ENCODE results near the gene CYP2J2. TPM values are rescaled to one million over a fixed set of nuclear protein-coding genes. Genes with fewer than 3 reads are reported as not detected.
A peak's percentile ranks its signal among the peaks of the same experiment; 100 is the strongest.
"Not testable (repeated sequence)": the region's sequence is repeated elsewhere in the genome, so short reads cannot be mapped to it uniquely, and the experiment has no call there.

Gene CYP2J2
- total RNA-seq, 1 donor from 2014 or later, result 91.7 TPM

GRCh38 chr1:59928996-59929395, 2.4 kb upstream of the CYP2J2 start:
- no peak for TF ChIP-seq CTCF (IDR thresholded peaks at IDR 0.05; ENCODE audit: borderline replicate concordance)
- H3K36me3 ChIP-seq, result no peaks in the 10 kb centered on the region
- DNase-seq, result no peak
- no peak overlapping the region for H3K4me3 ChIP-seq
- no peak overlapping the region for H3K27ac ChIP-seq (replicated peaks)
- peaks cover 50% of the 10 kb centered on the region for H3K27me3 ChIP-seq (ENCODE audit: low read depth)
- intact Hi-C loops (cut with micrococcal nuclease), result no loop called here
- peaks cover 18% of the 10 kb centered on the region for H3K9me3 ChIP-seq (replicated peaks)
- H3K4me1 ChIP-seq, result peaks cover 9% of the 10 kb centered on the region

- H3K4me1 ChIP-seq, result peaks cover 9% of the 10 kb centered on the region
- H3K4me3 ChIP-seq, result peak overlapping the region; percentile 72
- no peak for DNase-seq
- no peak for TF ChIP-seq CTCF (IDR thresholded peaks at IDR 0.05; ENCODE audit: borderline replicate concordance)
- H3K27me3 ChIP-seq (ENCODE audit: low read depth), result peaks cover 50% of the 10 kb centered on the region
- H3K36me3 ChIP-seq, result no peaks in the 10 kb centered on the region
- H3K9me3 ChIP-seq (replicated peaks), result peaks cover 24% of the 10 kb centered on the region
- intact Hi-C loops (cut with micrococcal nuclease), result no loop called here
- H3K27ac ChIP-seq (replicated peaks), result peak overlapping the region; percentile 85
Observed at GRCh38 chr1:59927213-59927612, 640 bp upstream of the CYP2J2 start.

- Histone ChIP-seq H3K4me3 (peak overlapping the region; percentile 72), H3K27me3 (ENCODE audit: low read depth) (peaks cover 45% of the 10 kb centered on the region), H3K27ac (replicated peaks) (no peak overlapping the region), H3K9me3 (replicated peaks) (peaks cover 24% of the 10 kb centered on the region), H3K4me1 (peaks cover 17% of the 10 kb centered on the region), H3K36me3 (no peaks in the 10 kb centered on the region)
- intact Hi-C loops (cut with micrococcal nuclease), result no loop called here
- TF ChIP-seq CTCF (IDR thresholded peaks at IDR 0.05; ENCODE audit: borderline replicate concordance), result no peak
- no peak for DNase-seq
Observed at GRCh38 chr1:59924653-59925052, 1.9 kb downstream of the CYP2J2 start.

- DNase-seq; intact Hi-C loops (cut with micrococcal nuclease); H3K36me3 ChIP-seq: not testable (repeated sequence)
- Histone ChIP-seq H3K9me3 (replicated peaks) (peaks cover 24% of the 10 kb centered on the region), H3K27ac (replicated peaks) (peak overlapping the region; percentile 80), H3K4me3 (peak overlapping the region; percentile 72), H3K4me1 (peaks cover 42% of the 10 kb centered on the region), H3K27me3 (ENCODE audit: low read depth) (peaks cover 25% of the 10 kb centered on the region)
Observed at GRCh38 chr1:59921258-59921899, 5.2 kb downstream of the CYP2J2 start.

- DNase-seq, result no peak
- H3K36me3 ChIP-seq, result no peaks in the 10 kb centered on the region
- peaks cover 55% of the 10 kb centered on the region for H3K4me1 ChIP-seq
- intact Hi-C loops (cut with micrococcal nuclease), result no loop called here
- H3K27ac ChIP-seq (replicated peaks), result peak overlapping the region; percentile 80
- TF ChIP-seq CTCF (IDR thresholded peaks at IDR 0.05; ENCODE audit: borderline replicate concordance), result no peak
- peaks cover 14% of the 10 kb centered on the region for H3K27me3 ChIP-seq (ENCODE audit: low read depth)
- peak overlapping the region; percentile 72 for H3K4me3 ChIP-seq
- peaks cover 14% of the 10 kb centered on the region for H3K9me3 ChIP-seq (replicated peaks)
Observed at GRCh38 chr1:59919746-59920145, 6.8 kb downstream of the CYP2J2 start.

GRCh38 chr1:59917785-59918180, 8.8 kb downstream of the CYP2J2 start:
- Histone ChIP-seq H3K4me1 (peaks cover 64% of the 10 kb centered on the region), H3K36me3 (peaks cover 4% of the 10 kb centered on the region), H3K9me3 (replicated peaks) (no peaks in the 10 kb centered on the region), H3K27me3 (ENCODE audit: low read depth) (peaks cover 14% of the 10 kb centered on the region), H3K27ac (replicated peaks) (peak overlapping the region; percentile 80), H3K4me3 (peak overlapping the region; percentile 1)
- intact Hi-C loops (cut with micrococcal nuclease), result no loop called here
- no peak for DNase-seq
- TF ChIP-seq CTCF (IDR thresholded peaks at IDR 0.05; ENCODE audit: borderline replicate concordance), result no peak

Data from left ventricle myocardium inferior (tissue), 1 donor.